GM12864 (cell line): ENCODE data around the gene MAPT.

Experiments used
- DNase-seq: peaks from one replicate; pipeline ENCODE4 v3.0.0-alpha.2; 2011; ENCODE audit warnings: low read depth
- H3K4me3 ChIP-seq: 2 replicates; pipeline ENCODE4 v1.5.1; 2011; ENCODE audit warnings: mild to moderate bottlenecking, low read depth, low read length, control low read depth
- TF ChIP-seq, protein P1 (sequence below): IDR thresholded peaks from 2 replicates; pipeline ENCODE4 v1.5.1; 2011; ENCODE audit warnings: low read depth, mild to moderate bottlenecking, moderate library complexity, low read length, control low read depth, inconsistent platforms; ENCODE audit errors: missing control alignments

MAPT gene

DNA sequence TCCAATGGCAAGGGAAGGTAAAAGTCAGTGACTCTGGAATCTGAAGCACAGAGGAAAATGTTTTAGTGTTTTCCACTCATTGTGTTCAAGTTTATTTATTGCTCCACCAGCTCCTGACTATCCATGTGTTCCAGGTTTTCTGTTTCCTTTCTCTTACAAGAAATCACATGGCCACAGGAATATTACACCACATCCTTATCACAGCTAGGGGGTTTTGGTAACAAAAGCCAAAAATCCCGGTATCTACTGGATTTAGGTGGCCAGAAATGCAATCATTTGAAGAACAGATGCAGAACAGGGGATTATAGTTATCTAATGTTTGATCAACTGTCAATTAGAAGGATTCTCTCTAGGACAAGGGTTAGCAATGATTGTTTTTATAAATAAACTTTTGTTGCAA lies 152.6 kb downstream of the MAPT start:
- no peak overlapping the region for H3K4me3 ChIP-seq
- TF ChIP-seq, protein P1, sequence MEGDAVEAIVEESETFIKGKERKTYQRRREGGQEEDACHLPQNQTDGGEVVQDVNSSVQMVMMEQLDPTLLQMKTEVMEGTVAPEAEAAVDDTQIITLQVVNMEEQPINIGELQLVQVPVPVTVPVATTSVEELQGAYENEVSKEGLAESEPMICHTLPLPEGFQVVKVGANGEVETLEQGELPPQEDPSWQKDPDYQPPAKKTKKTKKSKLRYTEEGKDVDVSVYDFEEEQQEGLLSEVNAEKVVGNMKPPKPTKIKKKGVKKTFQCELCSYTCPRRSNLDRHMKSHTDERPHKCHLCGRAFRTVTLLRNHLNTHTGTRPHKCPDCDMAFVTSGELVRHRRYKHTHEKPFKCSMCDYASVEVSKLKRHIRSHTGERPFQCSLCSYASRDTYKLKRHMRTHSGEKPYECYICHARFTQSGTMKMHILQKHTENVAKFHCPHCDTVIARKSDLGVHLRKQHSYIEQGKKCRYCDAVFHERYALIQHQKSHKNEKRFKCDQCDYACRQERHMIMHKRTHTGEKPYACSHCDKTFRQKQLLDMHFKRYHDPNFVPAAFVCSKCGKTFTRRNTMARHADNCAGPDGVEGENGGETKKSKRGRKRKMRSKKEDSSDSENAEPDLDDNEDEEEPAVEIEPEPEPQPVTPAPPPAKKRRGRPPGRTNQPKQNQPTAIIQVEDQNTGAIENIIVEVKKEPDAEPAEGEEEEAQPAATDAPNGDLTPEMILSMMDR: no peak
- DNase-seq: no peak

DNA sequence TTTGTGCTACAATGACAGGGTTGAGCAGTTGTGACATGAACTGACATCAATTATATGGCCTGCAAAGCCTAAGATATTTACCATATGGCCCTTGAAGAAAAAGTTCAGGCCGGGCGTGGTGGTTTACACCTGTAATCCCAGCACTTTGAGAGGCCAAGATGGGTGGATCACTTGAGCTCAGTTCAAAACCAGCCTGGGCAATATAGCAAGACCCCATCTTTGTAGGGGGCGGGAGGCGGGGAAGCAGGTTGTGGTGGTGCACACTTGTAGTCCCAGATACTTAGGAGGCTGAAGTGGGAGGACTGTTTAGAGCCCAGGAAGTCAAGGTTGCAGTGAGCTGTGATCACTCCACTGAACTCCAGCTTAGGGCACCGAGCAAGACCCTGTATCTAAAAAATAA lies 153.0 kb downstream of the MAPT start:
- TF ChIP-seq, protein P1: no peak

DNA sequence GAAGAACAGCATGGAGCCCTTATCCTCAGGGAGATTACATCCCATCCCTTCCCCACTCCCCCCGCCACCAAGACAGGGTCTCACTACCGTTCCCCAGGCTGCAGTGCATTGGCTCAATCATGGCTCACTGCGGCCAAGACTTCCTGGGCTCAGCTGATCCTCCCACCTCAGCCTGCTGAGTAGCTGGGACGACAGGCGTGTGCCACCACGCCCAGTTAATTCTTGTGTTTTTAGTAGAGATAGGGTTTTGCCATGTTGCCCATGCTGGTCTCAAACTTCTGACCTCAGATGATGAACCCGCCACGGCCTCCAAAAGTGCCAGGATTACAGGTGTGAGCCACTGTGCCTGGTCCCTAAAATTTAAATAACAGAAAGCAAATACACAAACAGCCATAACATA lies 153.5 kb downstream of the MAPT start:
- H3K4me3 ChIP-seq: no peak overlapping the region
- TF ChIP-seq, protein P1: no peak
- no peak for DNase-seq

More for the DNA sequence above, 153.0 kb downstream of the MAPT start:
- no peak overlapping the region for H3K4me3 ChIP-seq
- no peak for DNase-seq

DNA sequence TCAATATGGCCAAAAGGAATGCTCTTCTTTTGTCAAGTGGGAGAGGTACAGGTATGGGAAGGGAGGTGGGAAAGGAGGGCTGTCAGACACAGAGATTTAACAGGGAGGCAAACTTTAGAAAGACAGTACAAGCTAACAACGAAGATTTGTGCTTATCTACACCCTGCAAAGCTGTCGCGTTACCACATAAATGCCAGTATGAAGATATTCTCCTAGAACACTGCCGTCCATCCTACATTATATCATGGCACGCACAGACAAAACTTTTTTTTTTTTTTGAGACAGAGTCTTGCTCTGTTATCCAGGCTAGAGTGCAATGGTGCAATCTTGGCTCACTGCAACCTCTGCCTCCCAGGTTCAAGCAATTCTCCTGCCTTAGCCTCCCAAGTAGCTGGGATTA lies 155.3 kb downstream of the MAPT start:
- H3K4me3 ChIP-seq: no peak overlapping the region
- no peak for DNase-seq
- TF ChIP-seq, protein P1: no peak

DNA sequence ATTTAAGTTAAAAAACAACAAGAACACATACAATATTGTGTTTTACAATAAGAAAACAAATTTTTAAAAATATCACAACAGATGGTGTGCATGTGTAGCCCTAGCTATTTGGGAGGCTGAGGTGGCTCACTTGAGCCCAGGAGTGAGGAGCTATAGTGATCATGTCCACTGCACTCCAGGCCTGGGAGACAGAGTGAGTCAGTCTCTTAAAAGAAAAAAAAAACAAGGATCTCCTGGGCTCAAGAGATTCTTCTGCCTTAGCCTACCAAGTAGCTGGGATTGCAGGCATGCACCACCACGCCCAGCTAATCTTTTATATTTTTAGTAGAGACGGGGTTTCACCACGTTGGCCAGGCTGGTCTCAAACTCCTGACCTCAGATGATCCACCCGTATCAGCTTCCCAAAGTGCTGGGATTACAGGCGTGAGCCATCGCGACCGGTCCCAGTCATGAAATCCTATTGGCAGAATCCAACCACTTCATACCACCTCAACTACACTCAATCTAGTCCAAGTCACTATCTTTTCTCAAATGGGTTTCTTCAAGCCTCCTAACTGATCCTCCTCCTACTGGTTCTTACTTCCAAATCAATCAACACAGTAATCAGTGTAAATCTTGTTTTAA lies 159.7 kb downstream of the MAPT start:
- DNase-seq: no peak
- TF ChIP-seq, protein P1: no peak
- no peak overlapping the region for H3K4me3 ChIP-seq

DNA sequence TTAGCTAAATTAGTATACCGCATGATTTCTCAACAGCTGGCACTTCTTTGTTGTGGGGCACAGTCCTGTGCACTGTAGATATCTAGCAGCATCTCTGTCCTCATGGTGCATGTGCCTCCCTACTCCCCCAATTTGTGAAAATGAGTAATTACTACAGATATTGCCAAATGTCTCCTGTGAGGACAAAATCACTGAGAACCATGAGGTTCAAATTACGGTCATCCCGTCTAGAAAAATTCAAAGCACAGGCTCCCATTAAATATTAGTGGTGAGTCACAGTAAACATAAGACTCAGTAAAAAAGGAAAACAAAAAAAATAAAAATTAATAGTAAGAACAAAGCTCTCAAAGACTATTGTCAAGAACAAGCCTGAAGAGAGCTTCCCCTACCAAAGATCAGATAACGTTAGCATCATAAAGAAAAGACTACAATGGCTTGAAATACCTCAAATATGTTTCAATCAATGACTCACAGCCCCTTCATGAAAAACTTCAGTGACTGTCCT lies 162.5 kb downstream of the MAPT start:
- H3K4me3 ChIP-seq: no peak overlapping the region
- TF ChIP-seq, protein P1: no peak
- no peak for DNase-seq

DNA sequence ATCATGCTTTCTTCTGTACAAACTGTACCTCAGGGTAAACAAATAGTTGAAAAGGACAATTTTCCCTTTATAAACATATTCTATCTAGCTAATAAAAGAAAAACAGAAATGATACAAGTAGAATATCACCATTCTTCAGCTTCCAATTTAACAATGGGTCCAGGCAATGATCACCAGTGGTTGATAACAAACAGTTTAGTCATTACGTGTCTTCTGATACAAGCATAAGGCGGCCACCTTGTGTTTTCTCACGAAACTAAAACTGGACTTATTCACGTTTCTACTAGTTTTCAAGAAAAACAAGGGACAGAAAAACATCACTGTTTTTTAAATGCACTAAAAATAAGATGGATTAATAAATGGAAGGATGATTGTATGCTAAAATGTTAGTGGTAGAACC lies 163.0 kb downstream of the MAPT start:
- TF ChIP-seq, protein P1: no peak
- no peak for DNase-seq
- no peak overlapping the region for H3K4me3 ChIP-seq
